K562 (cell line): ENCODE results near the gene ARL11. TPM values are rescaled to one million over a fixed set of nuclear protein-coding genes. Genes with fewer than 3 reads are reported as not detected.

Experiments used
- ATAC-seq: fragments of 200-7000 bp; cut with Tn5 transposase; 3 replicates; pipeline ENCODE4 v1.9.1; 2020; ENCODE audit warnings: moderate library complexity
- BruUV-seq: library from RNA; stranded (reverse); fragments of 400-500 nt; replicated peaks from 2 replicates; lab custom pipeline; 2021; lab: Mats Ljungman, UMichigan
- CTCF ChIA-PET: fragments of 300-600 bp; formaldehyde crosslinking; extraction: SDS; loops from one replicate; lab custom pipeline; 2021; ENCODE audit warnings: low intra/inter-chr PET ratio; lab: Yijun Ruan, JAX
- POLR2A ChIA-PET: fragments of 300-600, 350-650 bp; sonication (Branson Sonifier 250); formaldehyde crosslinking; extraction: SDS; loops from one replicate; lab custom pipeline; 2021; ENCODE audit warnings: antibody characterized with exemption, inconsistent platforms; lab: Yijun Ruan, JAX
- DNase-seq, 4 experiments: peaks; one replicate each; pipeline versions ENCODE4 v3.0.0 to v3.0.0-alpha.2; 2011 to 2018; ENCODE audit warnings: low spot score in 3 of 4, mixed read lengths in 3 of 4; ENCODE audit errors: extremely low read depth in 1 of 4
- FAIRE-seq: peaks from 2 replicates; lab custom pipeline; 2011; peaks lifted over from hg19 to GRCh38; lab: Jason Lieb, UNC
- H2AFZ ChIP-seq: 2 replicates; pipeline ENCODE4 v1.6.0; 2011; ENCODE audit warnings: low read depth, low read length, control low read depth, inconsistent platforms
- H3K27ac ChIP-seq: fragments of 200-600 bp; 3 replicates; pipeline ENCODE4 v1.8.0; 2011; ENCODE audit warnings: low read depth, mild to moderate bottlenecking, control low read depth, inconsistent platforms, low read length, moderate library complexity, mixed read lengths; ENCODE audit errors: extremely low read depth
- H3K27me3 ChIP-seq, 2 experiments: fragments of 300-600 bp in 1 of 2; 2 replicates in 1 of 2; 3 replicates in 1 of 2; pipeline versions ENCODE4 v1.6.0 to v1.8.0; 2011; ENCODE audit warnings: inconsistent platforms in 2 of 2, low read length in 2 of 2, mild to moderate bottlenecking in 1 of 2, mixed read lengths in 1 of 2, moderate library complexity in 1 of 2; ENCODE audit not compliant: control insufficient read depth in 2 of 2, insufficient read depth in 2 of 2
- H3K36me3 ChIP-seq: fragments of 300-600 bp; 3 replicates; pipeline ENCODE4 v1.8.0; 2011; ENCODE audit warnings: mild to moderate bottlenecking, low read length, inconsistent platforms; ENCODE audit not compliant: control insufficient read depth, insufficient read depth
- H3K4me1 ChIP-seq, 2 experiments: fragments of 200-600 bp in 1 of 2; replicated peaks in 1 of 2; 2 replicates in 1 of 2; 3 replicates in 1 of 2; pipeline versions ENCODE4 v1.5.1 to v1.8.0; 2011; ENCODE audit warnings: inconsistent platforms in 2 of 2, low read length in 2 of 2, mild to moderate bottlenecking in 1 of 2, mixed read lengths in 1 of 2, moderate library complexity in 1 of 2; ENCODE audit not compliant: control insufficient read depth in 2 of 2, insufficient read depth in 2 of 2
- H3K4me2 ChIP-seq: 2 replicates; pipeline ENCODE4 v1.6.1; 2011; ENCODE audit warnings: low read length, control low read depth, inconsistent platforms, mixed read lengths; ENCODE audit not compliant: insufficient read depth
- H3K4me3 ChIP-seq: fragments of 200-600 bp; sonication (generic), shearing (Covaris generic); 2 replicates; pipeline ENCODE4 v1.5.1; 2016; ENCODE audit warnings: control low read depth, inconsistent platforms
- H3K79me2 ChIP-seq: fragments of 200-600 bp; 3 replicates; pipeline ENCODE4 v1.8.0; 2011; ENCODE audit warnings: low read length, inconsistent platforms; ENCODE audit not compliant: control insufficient read depth, insufficient read depth
- H3K9ac ChIP-seq, 2 experiments: 2 replicates each; pipeline versions ENCODE4 v1.6.0 to v1.6.1; 2011; ENCODE audit warnings: low read depth in 2 of 2, low read length in 2 of 2, control low read depth in 1 of 2, inconsistent platforms in 1 of 2, mild to moderate bottlenecking in 1 of 2, mixed read lengths in 1 of 2; ENCODE audit not compliant: insufficient read depth in 1 of 2
- H3K9me1 ChIP-seq: one replicate; pipeline ENCODE4 v1.6.0; 2011; ENCODE audit warnings: inconsistent platforms, mild to moderate bottlenecking, low read length, moderate library complexity; ENCODE audit not compliant: control insufficient read depth, insufficient read depth
- H3K9me3 ChIP-seq: replicated peaks from 2 replicates; pipeline ENCODE4 v1.5.1; 2011; ENCODE audit warnings: low read depth, low read length, inconsistent platforms; ENCODE audit not compliant: control insufficient read depth, insufficient read depth
- H4K20me1 ChIP-seq: replicated peaks from 2 replicates; pipeline ENCODE4 v1.6.1; 2011; ENCODE audit warnings: low read length, inconsistent platforms, mixed read lengths; ENCODE audit not compliant: control insufficient read depth, insufficient read depth
- EP300 ChIP-seq: IDR thresholded peaks from 2 replicates; pipeline ENCODE4 v1.6.1; 2012; ENCODE audit warnings: low read length, improper control_type of control experiment
- GATAD2B ChIP-seq: fragments of 450-650 bp; IDR thresholded peaks from 2 replicates; pipeline ENCODE4 v1.6.1; 2017; ENCODE audit warnings: mild to moderate bottlenecking, borderline replicate concordance
- HDAC6 ChIP-seq: IDR thresholded peaks from 2 replicates; pipeline ENCODE4 v1.6.1; 2012; ENCODE audit warnings: low read depth, mild to moderate bottlenecking, control low read depth, inconsistent platforms, low read length, moderate library complexity
- LCOR ChIP-seq: sonication (generic); formaldehyde crosslinking; IDR thresholded peaks from 2 replicates; pipeline ENCODE4 v1.8.0; 2022; ENCODE audit warnings: mild to moderate bottlenecking, missing genetic modification reagents
- PHF21A ChIP-seq: fragments of 450-650 bp; IDR thresholded peaks from 2 replicates; pipeline ENCODE4 v1.6.1; 2017; ENCODE audit warnings: low read depth, borderline replicate concordance
- RBM14 ChIP-seq: fragments of 200-400 bp; formaldehyde crosslinking; IDR thresholded peaks from 2 replicates; pipeline ENCODE4 v1.6.1; 2018; ENCODE audit warnings: low read depth, mild to moderate bottlenecking, low read length, moderate library complexity, borderline replicate concordance; ENCODE audit not compliant: insufficient read depth
- TAF7 ChIP-seq: fragments of 450-650 bp; IDR thresholded peaks from 2 replicates; pipeline ENCODE4 v1.6.1; 2016; ENCODE audit warnings: missing genetic modification characterization, missing compliant biosample characterization
- YBX1 ChIP-seq: fragments of 450-650 bp; IDR thresholded peaks from 2 replicates; pipeline ENCODE4 v1.7.1; 2016; ENCODE audit warnings: mild to moderate bottlenecking
- WGBS: fragments of 100-300 bp; shearing (Covaris generic); methylation state at CpG from one replicate; pipeline ENCODE4 v1.1.6; 2016; ENCODE audit warnings: low coverage, mixed read lengths; ENCODE audit not compliant: insufficient coverage; ENCODE audit errors: missing lambda C conversion rate; 5-methylcytosine and 5-hydroxymethylcytosine counted together
- in situ Hi-C: fragments of 300-500 bp; cut with MboI; formaldehyde crosslinking; loops from 4 replicates; pipeline ENCODE4 v1.15.0; 2018; ENCODE audit warnings: inconsistent platforms, mixed read lengths
- intact Hi-C: fragments of 100-400 bp; cut with micrococcal nuclease; formaldehyde crosslinking; loops from 2 replicates; pipeline ENCODE4 v1.14.2; 2022
- polyA plus RNA-seq, 8 experiments: library from polyadenylated mRNA; depleted of rRNA in 4 of 8; stranded (reverse) in 5 of 8; unstranded in 3 of 8; fragments of >200 nt; fragmentation: Nextera tagmentation in 2 of 8; fragmentation: Illumina TruSeq in 1 of 8; extraction: Ambion mirVana in 2 of 8; extraction: Trizol in 1 of 8; gene quantifications; 2 replicates each; pipeline versions ENCODE4 v1.2.1 to v1.2.3, GENCODE V29; 2011 to 2014; ENCODE audit warnings: inconsistent platforms in 1 of 8, missing spikeins in 1 of 8
- total RNA-seq, 7 experiments: library from RNA; depleted of rRNA in 6 of 7; stranded (reverse); fragments of >200 nt in 6 of 7; fragmentation: Illumina TruSeq in 2 of 7; extraction: Trizol in 2 of 7; gene quantifications; 2 replicates each; pipeline versions ENCODE4 v1.2.1 to v1.2.3, GENCODE V29; 2011 to 2021; ENCODE audit warnings: low replicate concordance in 1 of 7
- TF ChIP-seq, protein P1 (sequence below): sonication (generic); formaldehyde crosslinking; IDR thresholded peaks from 2 replicates; pipeline ENCODE4 v1.8.1; 2022; ENCODE audit warnings: missing genetic modification reagents
- TF ChIP-seq, protein P2 (sequence below): fragments of 250-450 bp; sonication (Bioruptor Pico); IDR thresholded peaks from 2 replicates; pipeline ENCODE4 v1.8.0; 2022; ENCODE audit warnings: moderate library complexity, mild to moderate bottlenecking, inconsistent platforms
- TF ChIP-seq, protein P3 (sequence below): sonication (generic); formaldehyde crosslinking; IDR thresholded peaks from 2 replicates; pipeline ENCODE4 v1.8.0; 2022; ENCODE audit warnings: mild to moderate bottlenecking, missing genetic modification reagents
- TF ChIP-seq, protein P4 (sequence below): fragments of 450-650 bp; formaldehyde crosslinking; IDR thresholded peaks from 2 replicates; pipeline ENCODE4 v1.4.0; 2020; ENCODE audit warnings: mild to moderate bottlenecking, mixed read lengths
- TF ChIP-seq, protein P5 (sequence below), 2 experiments: IDR thresholded peaks; 2 replicates each; pipeline ENCODE4 v1.6.1; 2012; ENCODE audit warnings: improper control_type of control experiment in 2 of 2, low read depth in 2 of 2, low read length in 2 of 2, borderline replicate concordance in 1 of 2

Gene ARL11
- total and polyA plus RNA-seq, 9 of the 15 experiments (the other 6 are each of a cell fraction or from before 2014, with no cell fraction given), result 0.18 to 0.87 (median 0.45) TPM

DNA sequence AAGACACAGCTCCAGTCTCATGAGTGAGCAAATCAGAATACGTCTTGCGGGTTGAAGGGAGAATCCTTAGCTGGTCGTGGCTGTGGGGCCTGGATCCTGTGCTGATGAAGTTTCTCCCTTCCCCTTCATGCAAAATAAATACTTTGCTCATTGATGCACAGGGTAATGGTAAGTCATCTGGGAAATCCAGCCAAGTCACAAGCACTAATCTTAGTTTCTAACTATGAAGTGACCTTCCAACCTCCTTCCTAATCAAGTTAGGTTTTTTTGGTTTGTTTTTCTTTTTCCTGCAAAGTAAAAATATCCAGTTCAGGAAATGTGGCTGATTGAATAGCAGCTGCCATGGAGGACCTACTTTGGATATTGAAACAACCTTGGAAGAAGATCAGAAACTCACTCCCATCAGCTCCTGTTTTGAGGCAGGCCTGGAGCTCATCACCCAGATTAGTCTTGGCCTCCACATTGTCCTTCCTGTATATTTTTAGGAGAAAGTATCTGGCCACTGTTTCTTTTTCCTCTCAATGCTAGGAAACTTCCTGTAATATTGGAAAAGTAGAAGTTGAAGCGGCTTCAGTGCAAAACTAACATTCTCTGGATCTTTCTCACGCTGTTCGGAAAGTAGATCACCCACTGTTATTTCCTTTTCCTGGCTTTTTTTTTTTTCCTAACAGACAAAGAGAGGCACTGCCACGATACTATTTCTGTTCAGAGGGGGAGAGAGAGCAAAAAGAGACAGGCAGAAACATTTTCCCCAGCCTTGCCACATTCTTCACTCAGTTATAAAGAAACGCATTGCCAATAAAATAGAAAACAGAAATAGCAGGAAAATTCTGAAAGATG lies 12.3 kb upstream of the ARL11 start:
- Histone ChIP-seq H3K4me1 (peaks cover 0 to 4% of the 10 kb centered on the region in 2 experiments; a peak in 2 of 5 replicates), H3K4me3 (no peak overlapping the region), H3K27me3 (no peaks in the 10 kb centered on the region), H2AFZ (no peak overlapping the region), H3K9ac (no peak overlapping the region), H3K36me3 (no peaks in the 10 kb centered on the region), H3K4me2 (no peak overlapping the region), H3K27ac (no peak overlapping the region), H3K9me1 (no peaks in the 10 kb centered on the region), H3K9me3 (no peaks in the 10 kb centered on the region), H4K20me1 (no peaks in the 10 kb centered on the region), H3K79me2 (no peaks in the 10 kb centered on the region)
- ATAC-seq (no peak), DNase-seq (no peak), FAIRE-seq (no peak)
- 59% methylated on average over 6 of the region's 8 CpGs for WGBS
- CTCF ChIA-PET, result no interaction called here
- POLR2A ChIA-PET, result interaction anchor here (1.5 kb wide), 1 partner anchor 14 kb away, joined by 4 read pairs; no protein-coding TSS in a partner anchor
- BruUV-seq, result no TSS peak
- in situ Hi-C loops (loop anchor here (10.0 kb wide), 1 partner anchor 191 kb away; no protein-coding TSS in a partner anchor), intact Hi-C loops (no loop called here)
- TF ChIP-seq, protein P1, sequence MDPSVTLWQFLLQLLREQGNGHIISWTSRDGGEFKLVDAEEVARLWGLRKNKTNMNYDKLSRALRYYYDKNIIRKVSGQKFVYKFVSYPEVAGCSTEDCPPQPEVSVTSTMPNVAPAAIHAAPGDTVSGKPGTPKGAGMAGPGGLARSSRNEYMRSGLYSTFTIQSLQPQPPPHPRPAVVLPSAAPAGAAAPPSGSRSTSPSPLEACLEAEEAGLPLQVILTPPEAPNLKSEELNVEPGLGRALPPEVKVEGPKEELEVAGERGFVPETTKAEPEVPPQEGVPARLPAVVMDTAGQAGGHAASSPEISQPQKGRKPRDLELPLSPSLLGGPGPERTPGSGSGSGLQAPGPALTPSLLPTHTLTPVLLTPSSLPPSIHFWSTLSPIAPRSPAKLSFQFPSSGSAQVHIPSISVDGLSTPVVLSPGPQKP (CRISPR knock-in tag), result no peak
- TF ChIP-seq GATAD2B (no peak), TAF7 (tag) (no peak), HDAC6 (no peak), EP300 (no peak), PHF21A (no peak), RBM14 (no peak), LCOR (CRISPR knock-in tag) (no peak), YBX1 (no peak)
- TF ChIP-seq, protein P2, sequence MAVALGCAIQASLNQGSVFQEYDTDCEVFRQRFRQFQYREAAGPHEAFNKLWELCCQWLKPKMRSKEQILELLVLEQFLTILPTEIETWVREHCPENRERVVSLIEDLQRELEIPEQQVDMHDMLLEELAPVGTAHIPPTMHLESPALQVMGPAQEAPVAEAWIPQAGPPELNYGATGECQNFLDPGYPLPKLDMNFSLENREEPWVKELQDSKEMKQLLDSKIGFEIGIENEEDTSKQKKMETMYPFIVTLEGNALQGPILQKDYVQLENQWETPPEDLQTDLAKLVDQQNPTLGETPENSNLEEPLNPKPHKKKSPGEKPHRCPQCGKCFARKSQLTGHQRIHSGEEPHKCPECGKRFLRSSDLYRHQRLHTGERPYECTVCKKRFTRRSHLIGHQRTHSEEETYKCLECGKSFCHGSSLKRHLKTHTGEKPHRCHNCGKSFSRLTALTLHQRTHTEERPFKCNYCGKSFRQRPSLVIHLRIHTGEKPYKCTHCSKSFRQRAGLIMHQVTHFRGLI, result no peak
- TF ChIP-seq, protein P3, sequence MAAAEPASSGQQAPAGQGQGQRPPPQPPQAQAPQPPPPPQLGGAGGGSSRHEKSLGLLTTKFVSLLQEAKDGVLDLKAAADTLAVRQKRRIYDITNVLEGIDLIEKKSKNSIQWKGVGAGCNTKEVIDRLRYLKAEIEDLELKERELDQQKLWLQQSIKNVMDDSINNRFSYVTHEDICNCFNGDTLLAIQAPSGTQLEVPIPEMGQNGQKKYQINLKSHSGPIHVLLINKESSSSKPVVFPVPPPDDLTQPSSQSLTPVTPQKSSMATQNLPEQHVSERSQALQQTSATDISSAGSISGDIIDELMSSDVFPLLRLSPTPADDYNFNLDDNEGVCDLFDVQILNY (CRISPR knock-in tag), result no peak
- TF ChIP-seq, protein P4, sequence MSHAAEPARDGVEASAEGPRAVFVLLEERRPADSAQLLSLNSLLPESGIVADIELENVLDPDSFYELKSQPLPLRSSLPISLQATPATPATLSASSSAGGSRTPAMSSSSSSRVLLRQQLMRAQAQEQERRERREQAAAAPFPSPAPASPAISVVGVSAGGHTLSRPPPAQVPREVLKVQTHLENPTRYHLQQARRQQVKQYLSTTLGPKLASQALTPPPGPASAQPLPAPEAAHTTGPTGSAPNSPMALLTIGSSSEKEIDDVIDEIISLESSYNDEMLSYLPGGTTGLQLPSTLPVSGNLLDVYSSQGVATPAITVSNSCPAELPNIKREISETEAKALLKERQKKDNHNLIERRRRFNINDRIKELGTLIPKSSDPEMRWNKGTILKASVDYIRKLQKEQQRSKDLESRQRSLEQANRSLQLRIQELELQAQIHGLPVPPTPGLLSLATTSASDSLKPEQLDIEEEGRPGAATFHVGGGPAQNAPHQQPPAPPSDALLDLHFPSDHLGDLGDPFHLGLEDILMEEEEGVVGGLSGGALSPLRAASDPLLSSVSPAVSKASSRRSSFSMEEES (CRISPR knock-in tag), result no peak
- TF ChIP-seq, protein P5, sequence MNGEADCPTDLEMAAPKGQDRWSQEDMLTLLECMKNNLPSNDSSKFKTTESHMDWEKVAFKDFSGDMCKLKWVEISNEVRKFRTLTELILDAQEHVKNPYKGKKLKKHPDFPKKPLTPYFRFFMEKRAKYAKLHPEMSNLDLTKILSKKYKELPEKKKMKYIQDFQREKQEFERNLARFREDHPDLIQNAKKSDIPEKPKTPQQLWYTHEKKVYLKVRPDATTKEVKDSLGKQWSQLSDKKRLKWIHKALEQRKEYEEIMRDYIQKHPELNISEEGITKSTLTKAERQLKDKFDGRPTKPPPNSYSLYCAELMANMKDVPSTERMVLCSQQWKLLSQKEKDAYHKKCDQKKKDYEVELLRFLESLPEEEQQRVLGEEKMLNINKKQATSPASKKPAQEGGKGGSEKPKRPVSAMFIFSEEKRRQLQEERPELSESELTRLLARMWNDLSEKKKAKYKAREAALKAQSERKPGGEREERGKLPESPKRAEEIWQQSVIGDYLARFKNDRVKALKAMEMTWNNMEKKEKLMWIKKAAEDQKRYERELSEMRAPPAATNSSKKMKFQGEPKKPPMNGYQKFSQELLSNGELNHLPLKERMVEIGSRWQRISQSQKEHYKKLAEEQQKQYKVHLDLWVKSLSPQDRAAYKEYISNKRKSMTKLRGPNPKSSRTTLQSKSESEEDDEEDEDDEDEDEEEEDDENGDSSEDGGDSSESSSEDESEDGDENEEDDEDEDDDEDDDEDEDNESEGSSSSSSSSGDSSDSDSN (IDR thresholded peaks at IDR 0.05; ENCODE audit: borderline replicate concordance in 1 of 2, low read depth in 2 of 2, low read length in 2 of 2), result no peak
